K562 (cell line): ENCODE data around the gene PRSS50. TPM values are rescaled to one million over a fixed set of nuclear protein-coding genes. Genes with fewer than 3 reads are reported as not detected.

Source experiments
- ATAC-seq: fragments of 200-7000 bp; cut with Tn5 transposase; 3 replicates; pipeline ENCODE4 v1.9.1; 2020; ENCODE audit warnings: moderate library complexity
- BruUV-seq: library from RNA; stranded (reverse); fragments of 400-500 nt; replicated peaks from 2 replicates; lab custom pipeline; 2021; lab: Mats Ljungman, UMichigan
- CTCF ChIA-PET: fragments of 300-600 bp; formaldehyde crosslinking; extraction: SDS; loops from one replicate; lab custom pipeline; 2021; ENCODE audit warnings: low intra/inter-chr PET ratio; lab: Yijun Ruan, JAX
- POLR2A ChIA-PET: fragments of 300-600, 350-650 bp; sonication (Branson Sonifier 250); formaldehyde crosslinking; extraction: SDS; loops from one replicate; lab custom pipeline; 2021; ENCODE audit warnings: antibody characterized with exemption, inconsistent platforms; lab: Yijun Ruan, JAX
- DNase-seq, 4 experiments: peaks; one replicate each; pipeline versions ENCODE4 v3.0.0 to v3.0.0-alpha.2; 2011 to 2018; ENCODE audit warnings: low spot score in 3 of 4, mixed read lengths in 3 of 4; ENCODE audit errors: extremely low read depth in 1 of 4
- FAIRE-seq: peaks from 2 replicates; lab custom pipeline; 2011; peaks lifted over from hg19 to GRCh38; lab: Jason Lieb, UNC
- H2AFZ ChIP-seq: 2 replicates; pipeline ENCODE4 v1.6.0; 2011; ENCODE audit warnings: low read depth, low read length, control low read depth, inconsistent platforms
- H3K27ac ChIP-seq: fragments of 200-600 bp; 3 replicates; pipeline ENCODE4 v1.8.0; 2011; ENCODE audit warnings: low read depth, mild to moderate bottlenecking, control low read depth, inconsistent platforms, low read length, moderate library complexity, mixed read lengths; ENCODE audit errors: extremely low read depth
- H3K27me3 ChIP-seq, 2 experiments: fragments of 300-600 bp in 1 of 2; 2 replicates in 1 of 2; 3 replicates in 1 of 2; pipeline versions ENCODE4 v1.6.0 to v1.8.0; 2011; ENCODE audit warnings: inconsistent platforms in 2 of 2, low read length in 2 of 2, mild to moderate bottlenecking in 1 of 2, mixed read lengths in 1 of 2, moderate library complexity in 1 of 2; ENCODE audit not compliant: control insufficient read depth in 2 of 2, insufficient read depth in 2 of 2
- H3K36me3 ChIP-seq: fragments of 300-600 bp; 3 replicates; pipeline ENCODE4 v1.8.0; 2011; ENCODE audit warnings: mild to moderate bottlenecking, low read length, inconsistent platforms; ENCODE audit not compliant: control insufficient read depth, insufficient read depth
- H3K4me1 ChIP-seq, 2 experiments: fragments of 200-600 bp in 1 of 2; replicated peaks in 1 of 2; 2 replicates in 1 of 2; 3 replicates in 1 of 2; pipeline versions ENCODE4 v1.5.1 to v1.8.0; 2011; ENCODE audit warnings: inconsistent platforms in 2 of 2, low read length in 2 of 2, mild to moderate bottlenecking in 1 of 2, mixed read lengths in 1 of 2, moderate library complexity in 1 of 2; ENCODE audit not compliant: control insufficient read depth in 2 of 2, insufficient read depth in 2 of 2
- H3K4me2 ChIP-seq: 2 replicates; pipeline ENCODE4 v1.6.1; 2011; ENCODE audit warnings: low read length, control low read depth, inconsistent platforms, mixed read lengths; ENCODE audit not compliant: insufficient read depth
- H3K4me3 ChIP-seq: fragments of 200-600 bp; sonication (generic), shearing (Covaris generic); 2 replicates; pipeline ENCODE4 v1.5.1; 2016; ENCODE audit warnings: control low read depth, inconsistent platforms
- H3K79me2 ChIP-seq: fragments of 200-600 bp; 3 replicates; pipeline ENCODE4 v1.8.0; 2011; ENCODE audit warnings: low read length, inconsistent platforms; ENCODE audit not compliant: control insufficient read depth, insufficient read depth
- H3K9ac ChIP-seq, 2 experiments: 2 replicates each; pipeline versions ENCODE4 v1.6.0 to v1.6.1; 2011; ENCODE audit warnings: low read depth in 2 of 2, low read length in 2 of 2, control low read depth in 1 of 2, inconsistent platforms in 1 of 2, mild to moderate bottlenecking in 1 of 2, mixed read lengths in 1 of 2; ENCODE audit not compliant: insufficient read depth in 1 of 2
- H3K9me1 ChIP-seq: one replicate; pipeline ENCODE4 v1.6.0; 2011; ENCODE audit warnings: inconsistent platforms, mild to moderate bottlenecking, low read length, moderate library complexity; ENCODE audit not compliant: control insufficient read depth, insufficient read depth
- H3K9me3 ChIP-seq: replicated peaks from 2 replicates; pipeline ENCODE4 v1.5.1; 2011; ENCODE audit warnings: low read depth, low read length, inconsistent platforms; ENCODE audit not compliant: control insufficient read depth, insufficient read depth
- H4K20me1 ChIP-seq: replicated peaks from 2 replicates; pipeline ENCODE4 v1.6.1; 2011; ENCODE audit warnings: low read length, inconsistent platforms, mixed read lengths; ENCODE audit not compliant: control insufficient read depth, insufficient read depth
- CTCF ChIP-seq, 3 experiments: IDR thresholded peaks in 2 of 3; conservative IDR thresholded peaks in 1 of 3; 2 replicates each; pipeline ENCODE4 v1.5.1; 2011 to 2012; ENCODE audit warnings: low read length in 3 of 3, mild to moderate bottlenecking in 3 of 3, control low read depth in 2 of 3, improper control_type of control experiment in 1 of 3, inconsistent platforms in 1 of 3, low read depth in 1 of 3, mixed read lengths in 1 of 3, moderate library complexity in 1 of 3; ENCODE audit not compliant: insufficient read depth in 2 of 3
- L3MBTL2 ChIP-seq: fragments of 450-650 bp; IDR thresholded peaks from 2 replicates; pipeline ENCODE4 v1.6.1; 2016; ENCODE audit warnings: mild to moderate bottlenecking, moderate library complexity
- RAD21 ChIP-seq, 2 experiments: fragments of 250-450 bp in 1 of 2; fragments of 450-650 bp in 1 of 2; sonication (Bioruptor Pico) in 1 of 2; formaldehyde crosslinking in 1 of 2; IDR thresholded peaks in 1 of 2; conservative IDR thresholded peaks in 1 of 2; 2 replicates each; pipeline versions ENCODE4 v1.4.0 to v1.8.0; 2020 to 2022; ENCODE audit warnings: mild to moderate bottlenecking in 2 of 2, moderate library complexity in 1 of 2
- RNF2 ChIP-seq: sonication (generic); IDR thresholded peaks from 2 replicates; pipeline ENCODE4 v1.6.1; 2016
- SPI1 ChIP-seq: IDR thresholded peaks from 2 replicates; pipeline ENCODE4 v1.6.1; 2011; ENCODE audit warnings: low read depth, low read length, control low read depth, borderline replicate concordance
- STAG1 ChIP-seq: sonication (generic); formaldehyde crosslinking; IDR thresholded peaks from 2 replicates; pipeline ENCODE4 v1.5.0; 2020; ENCODE audit warnings: missing genetic modification reagents, borderline replicate concordance
- ZBTB7A ChIP-seq: IDR thresholded peaks from 2 replicates; pipeline ENCODE4 v1.6.1; 2011; ENCODE audit warnings: low read depth, mild to moderate bottlenecking, low read length, moderate library complexity, borderline replicate concordance; ENCODE audit not compliant: control insufficient read depth
- ZNF124 ChIP-seq: sonication (generic); formaldehyde crosslinking; IDR thresholded peaks from 2 replicates; pipeline ENCODE4 v1.8.1; 2022; ENCODE audit warnings: missing genetic modification reagents
- WGBS: fragments of 100-300 bp; shearing (Covaris generic); methylation state at CpG from one replicate; pipeline ENCODE4 v1.1.6; 2016; ENCODE audit warnings: low coverage, mixed read lengths; ENCODE audit not compliant: insufficient coverage; ENCODE audit errors: missing lambda C conversion rate; 5-methylcytosine and 5-hydroxymethylcytosine counted together
- in situ Hi-C: fragments of 300-500 bp; cut with MboI; formaldehyde crosslinking; loops from 4 replicates; pipeline ENCODE4 v1.15.0; 2018; ENCODE audit warnings: inconsistent platforms, mixed read lengths
- intact Hi-C: fragments of 100-400 bp; cut with micrococcal nuclease; formaldehyde crosslinking; loops from 2 replicates; pipeline ENCODE4 v1.14.2; 2022
- polyA plus RNA-seq, 8 experiments: library from polyadenylated mRNA; depleted of rRNA in 4 of 8; stranded (reverse) in 5 of 8; unstranded in 3 of 8; fragments of >200 nt; fragmentation: Nextera tagmentation in 2 of 8; fragmentation: Illumina TruSeq in 1 of 8; extraction: Ambion mirVana in 2 of 8; extraction: Trizol in 1 of 8; gene quantifications; 2 replicates each; pipeline versions ENCODE4 v1.2.1 to v1.2.3, GENCODE V29; 2011 to 2014; ENCODE audit warnings: inconsistent platforms in 1 of 8, missing spikeins in 1 of 8
- total RNA-seq, 7 experiments: library from RNA; depleted of rRNA in 6 of 7; stranded (reverse); fragments of >200 nt in 6 of 7; fragmentation: Illumina TruSeq in 2 of 7; extraction: Trizol in 2 of 7; gene quantifications; 2 replicates each; pipeline versions ENCODE4 v1.2.1 to v1.2.3, GENCODE V29; 2011 to 2021; ENCODE audit warnings: low replicate concordance in 1 of 7

The PRSS50 gene
- total and polyA plus RNA-seq, 9 of the 15 experiments (the other 6 are each of a cell fraction or from before 2014, with no cell fraction given) = 0.01 TPM; not detected in 8

GRCh38 chr3:46695177-46695961, 22.3 kb downstream of the PRSS50 start (continued):
- TF ChIP-seq CTCF (IDR thresholded peaks at IDR 0.05 in 2 of 3, conservative IDR thresholded peaks at IDR 0.05 in 1 of 3; ENCODE audit: insufficient read depth in 2 of 3, low read depth in 1 of 3, low read length in 3 of 3) (peak; percentile 36 to 78 (median 57); a peak in 5 of 6 replicates), RNF2 (no peak), L3MBTL2 (peak; percentile 52), SPI1 (peak; percentile 18; the same call in 1 of the 2 replicates), ZBTB7A (0 out of 2 replicates have a peak, but pooled peaks have one; percentile 21), RAD21 (CRISPR knock-in tag; conservative IDR thresholded peaks at IDR 0.05 in 1 of 2, IDR thresholded peaks at IDR 0.05 in 1 of 2) (0 out of 4 replicates have a peak, but pooled peaks of 1 of the 2 experiments have one; percentile 14)
- TF ChIP-seq, all 486 proteins: peak for 12

- FAIRE-seq = no peak
- peaks cover 0 to 27% of the 10 kb centered on the region in 2 experiments; a peak in 2 of 5 replicates for H3K4me1 ChIP-seq
Observed at GRCh38 chr3:46694520-46694919, 23.1 kb downstream of the PRSS50 start.

More at GRCh38 chr3:46694520-46694919, 23.1 kb downstream of the PRSS50 start:
- WGBS = 74% methylated on average over 3 of the region's 3 CpGs
- Histone ChIP-seq H2AFZ (no peak overlapping the region), H3K4me2 (no peak overlapping the region), H3K27me3 (peaks cover 9 to 36% of the 10 kb centered on the region in 2 experiments), H3K79me2 (no peaks in the 10 kb centered on the region), H3K9me3 (no peaks in the 10 kb centered on the region), H3K4me3 (no peak overlapping the region), H3K36me3 (no peaks in the 10 kb centered on the region), H3K9me1 (no peaks in the 10 kb centered on the region), H4K20me1 (peaks cover 3% of the 10 kb centered on the region), H3K27ac (no peak overlapping the region), H3K9ac (no peak overlapping the region)
- ChIA-PET POLR2A (interaction anchor here (0.6 kb wide), 1 partner anchor 87 kb away, joined by 3 read pairs; no protein-coding TSS in a partner anchor), CTCF (no interaction called here)
- no TSS peak for BruUV-seq
- intact Hi-C loops = no loop called here
- in situ Hi-C loops = no loop called here
- no peak for ATAC-seq
- TF ChIP-seq ZNF124 (CRISPR knock-in tag) (no peak), STAG1 (CRISPR knock-in tag) (0 out of 2 replicates have a peak, but pooled peaks have one; percentile 10)
- no peak for DNase-seq
